ENCODE results near the gene TUBAL3. TPM values are rescaled to one million over a fixed set of nuclear protein-coding genes. Genes with fewer than 3 reads are reported as not detected.

Gene TUBAL3
- total RNA-seq, 1 donor from 2014 or later = not detected

DNA sequence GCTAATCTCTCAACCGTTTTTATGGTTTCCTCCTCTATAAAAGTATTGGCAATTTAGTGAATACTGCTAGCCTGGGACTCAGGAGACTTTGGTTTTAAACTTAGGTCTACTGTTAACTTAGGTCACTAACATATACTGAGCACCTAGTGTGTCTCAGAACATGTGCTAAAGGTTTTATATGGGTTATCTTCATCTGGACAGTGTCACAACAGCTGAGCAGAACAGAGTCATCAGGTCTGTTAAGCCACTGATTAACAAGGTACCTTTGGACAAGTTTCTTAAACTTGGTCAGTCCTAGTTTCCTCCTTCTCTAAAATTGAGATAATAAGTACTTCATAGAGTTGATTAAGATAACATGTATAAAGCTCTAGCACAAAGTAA is 38.4 kb upstream of the TUBAL3 start:
- FAIRE-seq = no peak
- H2AFZ ChIP-seq (ENCODE audit: low read depth, low read length) = no peak overlapping the region
- no peak overlapping the region for H3K4me2 ChIP-seq (ENCODE audit: low read length)
- no peaks in the 10 kb centered on the region for H4K20me1 ChIP-seq (ENCODE audit: insufficient read depth, low read length)
- H3K27ac ChIP-seq (ENCODE audit: low read depth, low read length) = no peak overlapping the region
- H3K9me3 Mint-ChIP-seq (ENCODE audit: unreplicated experiment) = no peaks in the 10 kb centered on the region
- DNase-seq (ENCODE audit: low read depth) = no peak
- H3K4me1 Mint-ChIP-seq (ENCODE audit: low read depth, unreplicated experiment) = no peaks in the 10 kb centered on the region
- peaks cover 21% of the 10 kb centered on the region for H3K79me2 ChIP-seq (ENCODE audit: insufficient read depth, low read length)
- H3K9me3 ChIP-seq (ENCODE audit: insufficient read depth, low read depth, low read length) = no peaks in the 10 kb centered on the region
- H3K4me1 ChIP-seq (ENCODE audit: insufficient read depth, low read length) = no peaks in the 10 kb centered on the region
- H3K9ac ChIP-seq (ENCODE audit: low read length) = no peak overlapping the region
- no peak overlapping the region for H3K27ac Mint-ChIP-seq (ENCODE audit: unreplicated experiment)
- H3K4me3 ChIP-seq (ENCODE audit: insufficient read depth, low read depth, low read length) = no peak overlapping the region
- H3K4me3 Mint-ChIP-seq (ENCODE audit: unreplicated experiment) = no peak overlapping the region
- no peaks in the 10 kb centered on the region for H3K36me3 Mint-ChIP-seq (ENCODE audit: low read depth, unreplicated experiment)
- H3K27me3 Mint-ChIP-seq (ENCODE audit: low read depth, unreplicated experiment) = no peaks in the 10 kb centered on the region
- H3K36me3 ChIP-seq (ENCODE audit: insufficient read depth, low read length) = no peaks in the 10 kb centered on the region
- H3K27me3 ChIP-seq (ENCODE audit: insufficient read depth, low read length) = no peaks in the 10 kb centered on the region
- no peak for TF ChIP-seq EZH2 (IDR thresholded peaks at IDR 0.05; ENCODE audit: insufficient read depth, low read length)
- TF ChIP-seq, protein P1, sequence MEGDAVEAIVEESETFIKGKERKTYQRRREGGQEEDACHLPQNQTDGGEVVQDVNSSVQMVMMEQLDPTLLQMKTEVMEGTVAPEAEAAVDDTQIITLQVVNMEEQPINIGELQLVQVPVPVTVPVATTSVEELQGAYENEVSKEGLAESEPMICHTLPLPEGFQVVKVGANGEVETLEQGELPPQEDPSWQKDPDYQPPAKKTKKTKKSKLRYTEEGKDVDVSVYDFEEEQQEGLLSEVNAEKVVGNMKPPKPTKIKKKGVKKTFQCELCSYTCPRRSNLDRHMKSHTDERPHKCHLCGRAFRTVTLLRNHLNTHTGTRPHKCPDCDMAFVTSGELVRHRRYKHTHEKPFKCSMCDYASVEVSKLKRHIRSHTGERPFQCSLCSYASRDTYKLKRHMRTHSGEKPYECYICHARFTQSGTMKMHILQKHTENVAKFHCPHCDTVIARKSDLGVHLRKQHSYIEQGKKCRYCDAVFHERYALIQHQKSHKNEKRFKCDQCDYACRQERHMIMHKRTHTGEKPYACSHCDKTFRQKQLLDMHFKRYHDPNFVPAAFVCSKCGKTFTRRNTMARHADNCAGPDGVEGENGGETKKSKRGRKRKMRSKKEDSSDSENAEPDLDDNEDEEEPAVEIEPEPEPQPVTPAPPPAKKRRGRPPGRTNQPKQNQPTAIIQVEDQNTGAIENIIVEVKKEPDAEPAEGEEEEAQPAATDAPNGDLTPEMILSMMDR (IDR thresholded peaks at IDR 0.05; ENCODE audit: insufficient read depth, low read depth, low read length) = no peak

DNA sequence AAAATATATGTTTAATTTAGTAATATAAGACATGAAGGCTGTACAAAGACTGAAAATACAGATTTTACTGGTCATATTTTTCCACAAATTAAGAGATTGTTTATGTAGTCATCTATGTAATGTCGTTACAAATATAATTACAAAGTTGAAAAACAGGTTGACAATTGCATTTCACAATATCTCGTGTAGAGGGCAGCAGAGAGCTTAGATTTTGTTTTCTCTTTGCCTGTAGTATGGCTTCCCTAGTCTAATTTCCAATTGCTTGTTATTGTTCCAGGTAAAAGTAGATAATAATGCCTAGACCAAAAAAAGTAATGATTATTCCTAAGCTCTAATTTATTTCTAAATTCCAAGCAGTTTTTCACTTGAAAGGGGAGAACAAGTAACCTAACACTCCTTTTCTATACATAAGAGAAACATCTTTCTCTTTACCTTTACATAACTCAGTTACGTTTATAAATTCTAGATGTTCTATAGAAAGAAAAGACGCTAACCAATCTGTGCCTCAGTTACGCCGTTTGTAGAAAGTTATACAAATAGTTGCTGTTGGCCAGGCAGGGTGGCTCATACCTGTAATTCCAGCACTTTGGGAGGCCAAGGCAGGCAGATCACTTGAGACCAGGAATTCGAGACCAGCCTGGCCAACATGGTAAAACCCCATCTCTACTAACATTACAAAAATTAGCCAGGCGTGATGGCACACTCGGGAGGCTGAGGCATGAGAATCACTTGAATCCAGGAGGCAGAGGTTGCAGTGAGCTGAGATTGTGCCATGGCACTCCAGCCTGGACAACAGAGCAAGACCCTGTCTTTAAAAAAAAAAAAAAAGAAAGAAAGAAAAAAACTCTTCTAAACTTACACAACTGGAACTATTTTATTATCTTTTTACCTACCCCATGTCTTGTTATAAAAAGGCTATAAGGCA is 37.7 kb upstream of the TUBAL3 start:
- Mint-ChIP-seq H3K9me3 (ENCODE audit: unreplicated experiment) (no peaks in the 10 kb centered on the region), H3K36me3 (ENCODE audit: low read depth, unreplicated experiment) (no peaks in the 10 kb centered on the region), H3K27me3 (ENCODE audit: low read depth, unreplicated experiment) (no peaks in the 10 kb centered on the region), H3K4me1 (ENCODE audit: low read depth, unreplicated experiment) (no peaks in the 10 kb centered on the region), H3K27ac (ENCODE audit: unreplicated experiment) (no peak overlapping the region), H3K4me3 (ENCODE audit: unreplicated experiment) (no peak overlapping the region)
- H3K36me3 ChIP-seq (ENCODE audit: insufficient read depth, low read length) = no peaks in the 10 kb centered on the region
- no peaks in the 10 kb centered on the region for H3K9me3 ChIP-seq (ENCODE audit: insufficient read depth, low read depth, low read length)
- peaks cover 14% of the 10 kb centered on the region for H3K79me2 ChIP-seq (ENCODE audit: insufficient read depth, low read length)
- no peaks in the 10 kb centered on the region for H4K20me1 ChIP-seq (ENCODE audit: insufficient read depth, low read length)
- FAIRE-seq (no peak), DNase-seq (ENCODE audit: low read depth) (no peak)
- no peak overlapping the region for H3K9ac ChIP-seq (ENCODE audit: low read length)
- no peaks in the 10 kb centered on the region for H3K4me1 ChIP-seq (ENCODE audit: insufficient read depth, low read length)
- no peak overlapping the region for H3K4me3 ChIP-seq (ENCODE audit: insufficient read depth, low read depth, low read length)
- no peak overlapping the region for H2AFZ ChIP-seq (ENCODE audit: low read depth, low read length)
- no peak overlapping the region for H3K4me2 ChIP-seq (ENCODE audit: low read length)
- no peak for TF ChIP-seq EZH2 (IDR thresholded peaks at IDR 0.05; ENCODE audit: insufficient read depth, low read length)
- TF ChIP-seq, protein P1 (IDR thresholded peaks at IDR 0.05; ENCODE audit: insufficient read depth, low read depth, low read length) = peak; percentile 77
- H3K27me3 ChIP-seq (ENCODE audit: insufficient read depth, low read length) = no peaks in the 10 kb centered on the region
- H3K27ac ChIP-seq (ENCODE audit: low read depth, low read length) = no peak overlapping the region

DNA sequence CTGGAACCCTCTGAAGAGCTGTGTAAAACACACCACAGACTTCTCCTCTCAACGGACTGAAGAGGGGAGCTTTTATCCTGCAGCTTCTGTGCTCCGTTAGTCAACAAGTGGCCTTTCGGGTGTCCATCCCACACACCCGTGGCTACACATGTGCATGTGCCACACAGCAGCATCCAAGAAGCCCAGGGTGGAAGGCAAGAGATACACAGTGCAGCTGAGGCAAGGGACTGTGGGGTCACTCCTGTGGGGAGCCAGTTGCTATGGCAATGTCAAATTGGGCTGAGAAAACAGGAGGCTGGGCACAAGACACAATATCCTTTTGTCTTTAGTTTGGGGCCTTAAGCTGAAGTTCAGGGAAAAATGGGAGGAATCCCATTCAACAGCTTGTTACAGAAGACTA is 36.5 kb upstream of the TUBAL3 start:
- no peaks in the 10 kb centered on the region for H3K36me3 Mint-ChIP-seq (ENCODE audit: low read depth, unreplicated experiment)
- Histone ChIP-seq H3K9ac (ENCODE audit: low read length) (no peak overlapping the region), H2AFZ (ENCODE audit: low read depth, low read length) (no peak overlapping the region), H3K27ac (ENCODE audit: low read depth, low read length) (no peak overlapping the region), H3K4me1 (ENCODE audit: insufficient read depth, low read length) (no peaks in the 10 kb centered on the region), H3K9me3 (ENCODE audit: insufficient read depth, low read depth, low read length) (no peaks in the 10 kb centered on the region), H4K20me1 (ENCODE audit: insufficient read depth, low read length) (no peaks in the 10 kb centered on the region), H3K79me2 (ENCODE audit: insufficient read depth, low read length) (peaks cover 8% of the 10 kb centered on the region), H3K27me3 (ENCODE audit: insufficient read depth, low read length) (no peaks in the 10 kb centered on the region), H3K4me3 (ENCODE audit: insufficient read depth, low read depth, low read length) (no peak overlapping the region), H3K36me3 (ENCODE audit: insufficient read depth, low read length) (no peaks in the 10 kb centered on the region), H3K4me2 (ENCODE audit: low read length) (no peak overlapping the region)
- no peaks in the 10 kb centered on the region for H3K9me3 Mint-ChIP-seq (ENCODE audit: unreplicated experiment)
- no peak overlapping the region for H3K27ac Mint-ChIP-seq (ENCODE audit: unreplicated experiment)
- TF ChIP-seq EZH2 (IDR thresholded peaks at IDR 0.05; ENCODE audit: insufficient read depth, low read length) = no peak
- TF ChIP-seq, protein P1 (IDR thresholded peaks at IDR 0.05; ENCODE audit: insufficient read depth, low read depth, low read length) = no peak
- FAIRE-seq = no peak
- H3K4me1 Mint-ChIP-seq (ENCODE audit: low read depth, unreplicated experiment) = no peaks in the 10 kb centered on the region
- no peak for DNase-seq (ENCODE audit: low read depth)
- no peak overlapping the region for H3K4me3 Mint-ChIP-seq (ENCODE audit: unreplicated experiment)
- H3K27me3 Mint-ChIP-seq (ENCODE audit: low read depth, unreplicated experiment) = no peaks in the 10 kb centered on the region

All from astrocyte (in vitro differentiated cells and primary cell).